GM21528 (cell line): ENCODE data around the gene ZNF385B.
A peak's percentile ranks its signal among the peaks of the same experiment; 100 is the strongest.
"Not testable (repeated sequence)": the region's sequence is repeated elsewhere in the genome, so short reads cannot be mapped to it uniquely, and the experiment has no call there.

Source experiments
- ATAC-seq: cut with Tn5 transposase; IDR thresholded peaks from one replicate; pipeline ENCODE4 v1.9.1; 2021; ENCODE audit warnings: mild to moderate bottlenecking, moderate library complexity; ENCODE audit not compliant: unreplicated experiment, low FRiP score

ZNF385B gene

DNA sequence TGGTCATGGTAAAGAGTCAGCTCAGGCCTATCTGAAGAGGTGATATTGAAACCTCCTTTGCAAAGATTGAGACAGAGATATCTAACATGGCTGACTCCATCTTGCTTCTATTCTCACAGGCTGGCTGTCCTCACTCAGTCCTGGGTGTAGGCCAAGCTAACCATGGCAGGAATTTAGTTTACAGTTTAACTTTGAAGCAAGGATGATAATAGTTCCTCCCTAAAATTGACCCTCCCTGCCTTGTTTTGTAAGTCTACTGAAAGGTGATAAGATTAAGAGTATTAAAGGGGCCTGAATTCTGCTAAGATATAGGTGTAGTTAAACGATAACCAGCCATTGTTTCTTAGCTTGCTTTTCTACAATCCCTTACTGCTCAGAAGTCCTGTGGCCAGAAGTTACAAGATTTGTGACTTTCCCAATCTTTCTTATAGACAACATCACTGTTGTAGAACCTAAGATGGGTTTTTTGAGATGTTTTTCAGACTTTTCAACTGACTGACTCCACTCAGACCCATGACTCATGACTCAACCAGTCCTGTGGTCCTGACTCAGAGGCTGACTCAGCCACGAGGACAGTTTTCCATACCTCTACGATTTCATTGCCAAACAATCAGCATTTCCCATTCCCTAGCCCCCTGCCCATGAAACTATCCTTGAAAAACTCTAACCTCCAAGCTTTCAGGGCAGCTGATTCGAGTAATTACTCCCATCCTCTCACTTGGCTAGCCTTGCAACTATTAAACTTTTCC is 401.1 kb downstream of the ZNF385B start:
- ATAC-seq, result no peak

DNA sequence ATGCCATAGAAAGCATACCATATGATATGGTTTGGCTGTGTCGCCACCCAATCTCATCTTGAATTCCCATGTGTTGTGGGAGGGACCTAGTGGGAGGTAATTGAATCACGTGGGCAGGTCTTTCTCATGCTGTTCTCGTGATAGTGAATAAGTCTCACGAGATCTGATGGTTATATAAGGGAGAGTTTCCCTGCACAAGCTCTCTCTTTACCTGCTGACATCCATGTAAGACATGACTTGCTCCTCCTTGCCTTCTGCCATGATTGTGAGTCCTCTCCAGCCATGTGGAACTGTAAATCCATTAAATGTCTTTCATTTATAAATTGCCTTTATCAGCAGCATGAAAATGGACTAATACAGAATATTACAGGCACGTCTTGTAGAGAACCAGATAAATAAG is 403.3 kb downstream of the ZNF385B start:
- ATAC-seq, result not testable (repeated sequence)

DNA sequence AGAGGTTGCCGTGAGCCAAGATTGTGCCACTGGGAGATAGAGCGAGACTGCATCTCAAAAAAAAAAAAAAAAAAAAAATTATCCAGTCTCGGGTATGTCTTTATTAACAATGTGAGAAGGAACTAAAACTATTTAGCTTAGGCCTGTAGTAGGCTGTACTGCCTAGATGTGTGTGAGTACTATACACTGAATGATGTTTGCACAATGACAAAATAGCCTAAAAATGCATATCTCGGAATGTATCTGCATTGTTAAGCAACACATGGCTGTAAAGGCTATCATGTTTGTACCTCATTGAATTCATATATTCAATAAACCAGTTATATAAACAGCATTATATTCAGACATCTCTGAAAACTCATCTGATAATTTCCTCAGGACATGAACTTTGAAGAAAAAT is 405.6 kb downstream of the ZNF385B start:
- no peak for ATAC-seq

DNA sequence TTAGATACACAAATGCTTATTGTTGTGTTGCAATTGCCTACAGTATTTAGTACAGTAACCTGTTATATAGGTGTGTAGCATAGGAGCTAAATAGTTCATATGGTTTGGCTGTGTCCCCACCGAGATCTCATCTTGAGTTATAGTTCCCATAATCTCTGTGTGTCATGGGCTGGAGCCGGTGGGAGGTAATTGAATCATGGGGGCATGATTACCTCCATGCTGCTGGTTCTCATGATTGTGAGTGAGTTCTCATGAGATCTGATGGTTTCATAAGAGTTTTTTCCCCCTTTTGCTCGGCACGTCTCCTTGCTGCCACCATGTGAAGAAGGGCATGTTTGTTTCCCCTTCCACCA is 406.3 kb downstream of the ZNF385B start:
- ATAC-seq, result no peak

DNA sequence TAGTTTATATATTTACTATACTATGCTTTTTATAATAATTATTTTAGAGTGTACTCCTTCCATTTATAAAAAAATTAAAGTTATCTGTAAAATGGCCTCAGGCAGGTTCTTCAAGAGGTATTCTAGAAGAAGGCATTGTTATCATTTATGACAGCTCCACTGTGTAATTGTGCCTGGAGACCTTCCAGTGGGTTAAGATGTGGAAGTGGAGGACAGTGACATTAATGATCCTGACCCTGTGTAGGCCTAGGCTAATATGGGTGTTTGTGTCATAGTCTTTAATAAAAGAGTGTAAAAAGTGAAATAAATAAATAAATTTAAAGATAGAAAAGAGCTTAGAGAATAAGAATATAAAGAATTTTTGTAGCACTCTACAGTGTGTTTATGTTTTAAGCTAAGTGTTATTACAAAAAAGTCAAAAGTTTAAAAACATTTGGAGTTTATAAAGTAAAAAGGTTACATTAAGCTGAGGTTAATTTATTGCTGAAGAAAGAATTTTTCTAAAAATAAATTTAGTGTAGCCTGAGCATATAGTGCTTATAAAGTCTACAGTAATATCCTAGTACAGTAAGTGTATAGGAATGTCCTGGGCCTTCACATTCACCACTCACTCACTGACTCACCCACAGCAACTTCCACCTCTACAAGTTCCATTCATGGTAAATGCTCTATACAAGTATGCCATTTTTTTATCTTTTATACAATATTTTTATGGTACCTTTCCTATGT is 406.8 kb downstream of the ZNF385B start:
- no peak for ATAC-seq

DNA sequence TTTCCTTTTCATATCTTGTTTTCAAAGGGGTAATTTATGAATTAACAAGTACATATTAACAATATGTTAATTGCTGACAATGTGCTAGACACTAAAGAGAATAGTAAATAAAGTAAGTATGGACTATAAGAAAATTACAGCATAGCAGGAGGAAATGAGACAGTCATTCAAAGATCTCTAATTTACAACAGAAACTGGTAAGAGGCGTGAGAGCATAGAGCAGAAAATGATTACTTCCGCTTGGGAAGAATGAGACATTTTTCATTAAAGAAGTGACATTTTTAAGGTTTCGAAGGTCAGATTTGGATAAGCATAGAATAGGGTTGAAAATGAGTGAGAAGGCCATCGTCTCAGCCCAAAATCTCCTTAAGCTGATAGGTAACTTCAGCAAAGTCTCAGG is 412.4 kb downstream of the ZNF385B start:
- ATAC-seq, result peak; percentile 58

DNA sequence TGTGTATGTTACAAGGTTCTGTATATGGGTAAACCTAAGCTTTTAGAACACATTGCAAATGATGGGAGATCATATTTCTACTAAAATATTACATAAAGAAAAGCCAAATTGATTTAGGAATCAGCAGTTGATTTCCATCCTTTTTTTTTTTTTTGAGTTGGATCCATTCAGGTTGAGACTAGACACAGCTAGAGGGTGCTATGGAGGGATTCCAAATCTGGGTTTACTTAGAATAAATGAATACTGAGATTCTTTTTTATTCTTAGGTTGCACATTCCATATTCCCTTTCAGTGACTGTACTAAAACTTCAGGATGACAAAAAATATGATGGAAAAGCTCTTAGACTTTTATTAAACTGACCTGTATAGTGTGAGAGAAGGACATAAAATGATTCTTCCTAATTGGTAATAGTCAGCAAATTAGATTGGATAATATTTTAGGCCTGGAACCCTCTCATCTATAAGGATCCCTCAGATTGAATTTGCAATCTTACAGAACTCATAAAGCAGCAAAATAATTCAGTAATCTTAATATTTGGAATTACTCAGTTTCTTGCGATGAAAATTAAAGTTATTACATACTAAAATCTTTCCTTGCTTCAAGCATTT is 413.5 kb downstream of the ZNF385B start:
- no peak for ATAC-seq

DNA sequence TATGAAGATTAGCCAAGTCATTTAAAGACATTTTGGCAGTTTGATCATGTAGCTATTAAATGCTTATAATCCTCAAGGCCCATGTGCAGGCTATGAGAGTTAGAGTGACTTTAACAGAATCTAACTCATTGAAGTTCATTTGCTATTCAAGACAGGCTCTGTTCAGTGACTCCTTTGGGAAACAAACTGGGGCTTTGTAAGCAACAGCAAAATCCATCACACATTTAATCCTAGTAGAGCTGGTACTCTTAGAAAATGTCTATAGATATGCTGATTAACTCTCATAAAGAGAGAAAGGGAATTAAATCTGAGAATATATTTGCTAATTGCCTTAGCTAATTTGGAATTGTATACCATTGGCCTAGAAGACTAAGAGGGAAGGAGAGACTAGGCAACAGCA is 414.0 kb downstream of the ZNF385B start:
- ATAC-seq, result no peak

DNA sequence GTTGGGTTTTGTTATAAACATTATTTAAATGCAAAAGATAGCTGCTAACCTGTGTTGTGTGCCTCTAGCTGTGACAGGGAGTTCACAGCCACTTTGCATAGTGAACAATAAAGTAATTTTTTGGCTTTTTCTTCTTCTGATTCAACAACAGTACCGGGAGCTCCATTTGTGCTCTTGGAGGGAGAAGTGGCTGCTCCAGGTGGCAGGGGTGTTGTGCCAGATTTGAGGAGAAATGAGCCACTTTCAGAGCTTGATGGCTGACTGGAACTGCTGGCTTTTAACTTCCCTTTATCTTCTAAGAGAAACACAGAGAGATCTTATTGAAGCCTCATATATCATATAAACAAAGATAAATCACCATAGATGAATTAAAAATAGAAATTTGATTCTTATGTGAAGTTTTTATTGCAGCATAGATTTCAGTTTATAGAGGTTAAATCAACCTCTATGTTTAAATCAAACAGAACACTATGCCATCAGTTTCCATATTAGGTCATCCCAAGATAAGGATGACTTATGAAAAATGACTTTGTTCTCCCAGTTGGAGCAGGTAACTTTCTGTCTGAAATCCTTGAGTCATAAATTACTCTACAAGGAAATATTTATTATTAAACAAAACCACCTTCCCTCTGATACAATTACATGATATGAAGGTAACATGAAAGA is 414.8 kb downstream of the ZNF385B start:
- ATAC-seq, result no peak

DNA sequence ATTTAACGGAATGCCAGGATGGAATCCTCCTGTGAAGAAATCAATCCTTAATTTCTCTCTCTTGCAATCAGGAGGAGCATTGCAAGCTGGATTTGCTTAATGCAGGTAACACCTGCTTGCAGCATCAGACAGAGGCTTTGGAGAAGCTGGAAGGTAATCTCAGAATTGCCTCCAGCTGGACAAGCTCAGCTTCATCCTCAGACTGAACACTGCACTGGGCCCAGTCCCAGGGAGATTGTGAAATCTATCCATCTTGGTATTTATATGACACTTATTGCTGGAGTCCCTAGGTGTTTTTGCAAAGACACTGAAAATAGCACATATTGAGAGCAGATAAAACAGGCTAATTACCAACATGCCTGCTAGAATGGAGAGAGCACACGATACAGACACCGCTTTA is 417.4 kb downstream of the ZNF385B start:
- ATAC-seq, result no peak

DNA sequence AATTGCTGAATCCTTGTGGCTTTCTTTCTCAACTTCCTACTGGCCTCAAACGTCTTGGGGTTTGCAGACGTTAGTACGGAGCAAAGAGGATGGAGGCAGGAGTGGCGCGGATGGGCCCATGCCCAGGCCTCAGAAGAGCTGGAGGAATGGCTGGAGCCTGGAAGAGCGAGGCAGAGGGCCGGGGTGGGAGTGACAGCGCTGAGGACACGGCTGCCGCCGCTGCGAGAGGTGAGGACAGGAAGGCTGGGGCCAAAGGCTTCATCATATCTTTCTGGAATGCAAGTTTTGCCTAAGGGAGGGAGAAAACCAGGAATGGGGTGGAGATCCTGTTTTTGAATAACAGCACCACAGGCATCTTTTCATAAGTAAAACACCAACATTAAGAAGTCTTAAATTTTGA is 418.2 kb downstream of the ZNF385B start:
- ATAC-seq, result no peak

DNA sequence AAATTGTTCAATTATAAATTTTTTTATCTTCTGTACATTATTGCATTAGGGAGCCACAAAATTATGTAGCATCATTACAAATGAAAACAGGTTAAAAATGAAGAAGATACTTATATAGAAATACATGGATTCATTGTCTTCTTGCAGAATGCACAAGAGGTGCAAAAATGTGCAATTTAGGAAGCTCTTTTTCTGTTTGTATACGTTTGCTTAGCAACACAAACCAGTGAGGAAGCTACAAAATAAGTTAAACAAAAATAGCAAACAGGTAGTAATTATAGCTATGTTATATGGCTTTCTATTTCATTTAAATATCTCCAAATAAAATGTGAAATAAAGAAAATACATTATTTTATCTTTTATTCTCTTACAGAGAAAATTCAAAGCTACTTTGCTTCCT is 419.2 kb downstream of the ZNF385B start:
- no peak for ATAC-seq

DNA sequence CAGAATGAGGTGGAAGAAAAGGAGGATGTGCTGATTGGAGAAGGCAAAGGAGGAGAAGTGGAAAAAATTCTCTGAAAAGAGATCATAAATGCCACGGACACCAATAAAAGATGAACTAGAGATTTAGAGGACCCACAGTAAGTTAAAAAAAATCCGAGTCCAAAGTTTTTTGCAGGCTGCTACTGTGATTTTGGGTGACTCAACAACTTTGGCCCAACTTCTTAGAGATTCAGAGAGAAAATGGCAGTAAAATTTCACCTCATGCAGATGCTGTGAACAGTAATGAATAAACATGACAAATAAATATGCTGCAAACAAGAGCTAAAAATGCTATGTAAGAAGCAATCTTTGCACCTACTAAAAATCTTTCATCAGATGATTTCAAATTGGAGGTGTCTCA is 419.9 kb downstream of the ZNF385B start:
- no peak for ATAC-seq

DNA sequence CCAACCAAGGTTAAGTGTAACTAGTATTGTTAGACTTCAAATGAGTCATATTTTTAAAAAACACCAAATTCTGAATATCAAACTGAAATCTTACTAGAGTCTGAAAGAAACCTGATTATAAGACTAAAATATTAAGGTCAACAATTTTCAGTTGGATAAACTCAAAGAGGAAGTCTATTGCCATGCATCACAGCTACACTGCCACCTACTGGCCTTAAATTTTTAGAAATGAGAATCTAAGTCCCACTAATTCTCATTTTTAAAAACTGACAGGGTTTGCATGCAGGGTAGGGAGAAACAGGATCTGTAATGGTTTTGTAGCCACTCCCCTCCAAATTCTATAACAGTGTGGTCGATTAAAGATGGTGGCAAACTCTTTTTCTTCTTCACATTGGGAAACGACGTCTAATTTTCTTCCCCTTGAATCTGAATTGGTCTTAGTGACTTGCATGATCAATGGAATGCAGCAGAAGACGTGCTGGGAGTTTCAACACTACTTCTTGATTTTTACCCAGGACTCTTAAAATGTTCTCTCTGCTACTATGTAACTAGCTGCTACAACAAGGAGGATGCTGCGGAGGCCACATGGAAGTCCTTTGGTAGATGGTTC is 420.7 kb downstream of the ZNF385B start:
- no peak for ATAC-seq

DNA sequence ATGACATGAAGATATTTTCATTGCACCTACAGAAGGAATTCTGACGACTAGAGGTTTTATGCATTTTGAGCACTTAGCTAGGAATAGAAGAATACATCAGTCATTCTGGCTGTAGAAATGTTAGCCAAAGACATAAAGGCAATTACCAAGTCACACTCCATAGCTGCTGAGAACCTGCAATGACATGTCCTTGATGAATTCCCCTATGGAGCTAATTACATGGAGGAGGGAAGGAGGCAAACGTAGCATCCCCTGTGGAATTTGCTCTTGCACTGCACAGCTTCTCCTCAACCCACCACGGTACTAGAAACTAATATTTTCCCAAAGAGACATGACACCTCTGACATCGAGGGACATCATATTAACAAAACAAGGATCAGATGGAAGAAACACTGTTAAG is 422.8 kb downstream of the ZNF385B start:
- ATAC-seq, result no peak

DNA sequence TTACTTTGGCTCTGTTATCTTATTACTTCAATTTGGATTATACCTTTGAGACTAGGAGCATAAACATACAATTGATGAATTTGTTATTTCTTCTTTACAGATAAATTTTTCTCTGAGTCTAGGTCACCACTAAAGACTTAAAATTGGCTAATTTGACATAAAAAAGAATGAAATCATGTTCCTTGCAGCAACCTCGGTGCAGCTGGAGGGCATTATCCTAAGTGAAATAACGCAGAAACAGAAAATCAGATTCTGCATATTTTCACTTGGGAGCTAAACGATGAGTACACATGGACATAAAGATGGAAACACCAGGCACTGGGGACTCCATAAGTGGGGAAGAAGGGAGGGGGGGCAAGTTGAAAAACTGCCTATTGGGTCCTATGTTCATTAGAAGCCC is 424.0 kb downstream of the ZNF385B start:
- ATAC-seq, result no peak

DNA sequence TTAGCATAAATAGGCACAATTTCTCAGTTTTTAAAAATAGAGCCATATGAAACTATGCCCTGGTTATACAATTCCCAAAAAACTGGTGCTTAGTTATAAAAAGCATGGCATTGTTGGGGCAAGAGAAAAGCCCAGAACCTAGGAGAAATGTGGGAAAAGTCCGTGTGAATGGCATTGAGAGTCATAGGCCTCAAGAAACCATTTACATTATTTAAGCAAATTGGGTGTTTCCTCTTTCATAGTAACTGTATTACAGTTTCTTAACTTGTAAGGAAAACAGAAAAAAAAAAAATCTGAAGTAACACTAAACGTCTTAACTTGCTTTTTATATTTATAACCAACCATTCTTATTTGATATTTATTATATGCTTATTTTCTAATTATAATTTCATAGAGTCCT is 425.8 kb downstream of the ZNF385B start:
- no peak for ATAC-seq

DNA sequence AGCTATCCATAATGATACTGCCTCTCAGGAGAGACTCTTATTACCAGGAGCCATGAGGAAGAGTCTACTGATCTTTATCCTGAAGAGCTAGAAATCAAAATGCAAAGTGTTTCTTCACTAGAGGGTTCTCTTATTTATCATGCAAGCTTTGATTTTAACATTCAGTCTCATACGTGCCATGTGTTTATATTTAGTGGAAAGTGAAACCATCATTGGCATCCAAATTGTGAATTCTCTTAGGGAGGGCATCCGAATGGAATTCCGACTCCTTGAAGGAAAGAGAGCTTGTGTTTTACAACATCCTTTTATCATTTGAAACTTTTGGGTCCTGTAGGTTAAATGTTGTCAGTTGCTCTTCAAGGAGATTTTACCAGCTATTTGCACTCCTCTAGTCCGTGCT is 426.4 kb downstream of the ZNF385B start:
- ATAC-seq, result no peak

DNA sequence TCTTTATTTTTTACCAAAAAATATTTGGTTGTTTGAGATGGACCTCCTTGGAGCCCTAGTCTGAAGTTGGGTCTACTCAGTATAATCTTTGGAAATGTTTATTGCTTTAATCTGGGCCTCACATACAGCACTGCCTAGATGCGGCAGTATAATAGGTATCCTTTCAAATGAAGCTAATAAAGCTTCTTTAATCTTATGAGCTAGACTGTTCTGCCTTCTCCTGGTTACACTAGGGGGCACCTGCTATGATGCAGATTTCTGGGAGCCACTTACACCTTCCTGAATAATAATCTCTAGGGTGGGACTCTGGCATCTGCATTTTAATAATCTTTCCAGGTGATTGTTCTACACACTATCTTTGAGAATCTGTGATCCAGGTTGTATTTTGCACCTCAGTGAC is 427.1 kb downstream of the ZNF385B start:
- ATAC-seq, result no peak

DNA sequence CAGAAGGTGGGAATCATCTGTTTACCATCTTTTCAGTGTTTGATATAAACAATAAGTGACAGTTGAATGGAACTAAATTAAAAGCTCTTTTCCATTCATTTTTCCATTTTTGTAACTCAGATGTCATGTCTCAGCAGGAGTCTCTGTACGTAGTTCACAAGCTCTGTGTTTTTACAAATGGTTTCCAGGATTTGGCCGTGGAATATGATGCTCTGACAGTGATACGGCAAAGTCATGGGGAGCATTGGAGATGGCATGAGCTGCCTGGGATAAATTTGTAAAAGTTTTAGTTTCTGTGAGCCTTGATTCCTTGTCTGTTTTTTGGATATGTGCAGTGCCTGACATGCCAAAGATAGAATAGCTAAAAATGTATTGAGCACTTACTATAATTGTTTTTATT is 428.7 kb downstream of the ZNF385B start:
- no peak for ATAC-seq

DNA sequence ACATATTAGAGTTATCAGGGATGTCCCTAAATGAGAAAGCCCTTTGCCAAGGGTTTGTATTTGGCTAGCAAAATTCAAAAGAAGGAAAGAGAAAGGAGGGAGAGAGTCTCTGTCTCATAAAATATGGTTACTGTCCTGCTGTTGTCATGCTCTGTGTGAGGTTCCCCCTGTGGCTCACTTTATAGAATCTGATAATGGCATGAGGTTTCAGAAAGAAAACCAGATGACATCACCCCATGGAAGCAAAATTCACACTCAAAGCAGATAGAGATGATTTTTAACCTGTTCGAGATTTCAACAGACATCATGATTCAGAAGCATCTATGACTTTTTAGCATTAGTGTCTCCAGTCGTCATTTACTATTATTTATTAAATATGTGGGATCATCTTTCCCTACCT is 431.8 kb downstream of the ZNF385B start:
- ATAC-seq, result no peak
